ENCODE measurements around the gene TTYH1.
A peak's percentile ranks its signal among the peaks of the same experiment; 100 is the strongest.

TTYH1 gene

DNA sequence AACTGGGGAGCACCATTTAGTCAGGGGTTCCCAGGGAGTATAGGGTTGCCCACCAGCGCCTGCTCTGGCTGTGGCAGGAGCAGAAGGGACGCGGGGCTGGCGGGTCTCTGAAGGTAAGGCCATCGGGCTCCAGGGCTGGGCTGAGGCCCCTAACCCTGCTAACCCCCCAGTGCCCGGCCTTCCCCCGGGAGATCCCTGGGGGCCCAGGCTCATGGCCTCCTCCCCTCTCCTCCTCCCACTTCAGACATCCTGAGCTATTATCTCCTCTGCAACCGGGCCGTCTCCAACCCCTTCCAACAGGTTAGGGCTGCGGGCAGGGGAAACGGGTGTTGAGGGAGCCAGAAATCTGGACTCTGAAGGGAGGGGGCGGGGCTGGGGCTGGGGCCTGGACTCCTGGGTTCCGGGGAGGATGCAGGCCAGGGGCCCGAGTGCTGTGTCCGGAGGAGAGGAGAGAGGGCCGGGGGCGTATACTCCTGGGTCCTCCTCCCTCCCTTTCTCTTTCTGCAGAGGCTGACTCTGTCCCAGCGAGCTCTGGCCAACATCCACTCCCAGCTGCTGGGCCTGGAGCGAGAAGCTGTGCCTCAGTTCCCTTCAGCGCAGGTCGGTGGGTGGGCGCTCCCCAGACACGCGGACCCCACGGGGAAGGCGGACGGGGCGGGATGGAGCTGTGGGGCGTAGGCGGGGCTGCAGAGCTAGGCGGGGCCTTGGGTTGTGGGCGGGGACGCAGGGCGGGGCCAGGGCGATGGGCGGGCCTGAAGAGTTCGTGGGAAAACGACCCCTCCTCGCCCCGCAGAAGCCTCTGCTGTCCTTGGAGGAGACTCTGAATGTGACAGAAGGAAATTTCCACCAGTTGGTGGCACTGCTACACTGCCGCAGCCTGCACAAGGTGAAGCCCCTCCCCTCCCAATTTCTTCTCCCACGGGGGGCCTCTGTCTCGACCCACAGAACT lies 15.3 kb downstream of the TTYH1 start:
- TF ChIP-seq, protein P1, sequence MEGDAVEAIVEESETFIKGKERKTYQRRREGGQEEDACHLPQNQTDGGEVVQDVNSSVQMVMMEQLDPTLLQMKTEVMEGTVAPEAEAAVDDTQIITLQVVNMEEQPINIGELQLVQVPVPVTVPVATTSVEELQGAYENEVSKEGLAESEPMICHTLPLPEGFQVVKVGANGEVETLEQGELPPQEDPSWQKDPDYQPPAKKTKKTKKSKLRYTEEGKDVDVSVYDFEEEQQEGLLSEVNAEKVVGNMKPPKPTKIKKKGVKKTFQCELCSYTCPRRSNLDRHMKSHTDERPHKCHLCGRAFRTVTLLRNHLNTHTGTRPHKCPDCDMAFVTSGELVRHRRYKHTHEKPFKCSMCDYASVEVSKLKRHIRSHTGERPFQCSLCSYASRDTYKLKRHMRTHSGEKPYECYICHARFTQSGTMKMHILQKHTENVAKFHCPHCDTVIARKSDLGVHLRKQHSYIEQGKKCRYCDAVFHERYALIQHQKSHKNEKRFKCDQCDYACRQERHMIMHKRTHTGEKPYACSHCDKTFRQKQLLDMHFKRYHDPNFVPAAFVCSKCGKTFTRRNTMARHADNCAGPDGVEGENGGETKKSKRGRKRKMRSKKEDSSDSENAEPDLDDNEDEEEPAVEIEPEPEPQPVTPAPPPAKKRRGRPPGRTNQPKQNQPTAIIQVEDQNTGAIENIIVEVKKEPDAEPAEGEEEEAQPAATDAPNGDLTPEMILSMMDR (IDR thresholded peaks at IDR 0.05): peak; percentile 31; the same call in 1 of the 2 replicates

DNA sequence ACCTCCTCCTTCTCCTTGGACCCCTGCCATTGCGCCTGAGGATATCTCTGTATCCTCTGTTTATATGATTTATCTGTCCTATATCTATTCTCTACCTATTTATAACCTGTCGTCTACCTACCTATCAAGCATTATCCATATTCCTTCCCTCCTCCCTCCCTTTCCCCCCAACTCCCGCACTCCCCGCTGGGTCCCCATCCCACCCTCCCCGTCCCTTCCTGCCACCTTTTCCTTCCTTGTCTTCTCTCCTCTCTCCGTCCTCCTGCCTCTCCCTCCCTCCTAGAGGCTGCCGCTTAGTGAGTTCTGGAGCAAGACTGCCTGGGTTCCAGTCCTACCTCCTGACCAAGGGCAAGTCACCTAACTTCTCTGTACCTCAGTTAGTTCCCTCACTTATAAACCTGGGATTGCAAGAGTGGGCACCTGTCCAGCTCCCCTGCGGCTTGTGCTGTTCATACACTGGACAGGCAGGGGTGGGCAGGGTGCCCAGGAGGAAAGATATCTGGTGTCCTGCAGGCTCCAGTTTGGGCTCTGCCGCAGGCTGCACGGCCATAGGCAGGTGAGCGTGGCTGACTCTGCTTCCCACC lies 16.1 kb downstream of the TTYH1 start:
- TF ChIP-seq, protein P1 (IDR thresholded peaks at IDR 0.05): no peak

- TF ChIP-seq, protein P1 (IDR thresholded peaks at IDR 0.05): no peak
Observed at GRCh38 chr19:54432144-54432738, 17.0 kb downstream of the TTYH1 start.

GRCh38 chr19:54433697-54434096 lies 18.4 kb downstream of the TTYH1 start:
- TF ChIP-seq, protein P1 (IDR thresholded peaks at IDR 0.05): no peak

- TF ChIP-seq, protein P1 (IDR thresholded peaks at IDR 0.05): no peak
Observed at GRCh38 chr19:54434112-54434872, 19.0 kb downstream of the TTYH1 start.

GRCh38 chr19:54434873-54435214 lies 19.6 kb downstream of the TTYH1 start:
- TF ChIP-seq, protein P1 (IDR thresholded peaks at IDR 0.05): no peak

DNA sequence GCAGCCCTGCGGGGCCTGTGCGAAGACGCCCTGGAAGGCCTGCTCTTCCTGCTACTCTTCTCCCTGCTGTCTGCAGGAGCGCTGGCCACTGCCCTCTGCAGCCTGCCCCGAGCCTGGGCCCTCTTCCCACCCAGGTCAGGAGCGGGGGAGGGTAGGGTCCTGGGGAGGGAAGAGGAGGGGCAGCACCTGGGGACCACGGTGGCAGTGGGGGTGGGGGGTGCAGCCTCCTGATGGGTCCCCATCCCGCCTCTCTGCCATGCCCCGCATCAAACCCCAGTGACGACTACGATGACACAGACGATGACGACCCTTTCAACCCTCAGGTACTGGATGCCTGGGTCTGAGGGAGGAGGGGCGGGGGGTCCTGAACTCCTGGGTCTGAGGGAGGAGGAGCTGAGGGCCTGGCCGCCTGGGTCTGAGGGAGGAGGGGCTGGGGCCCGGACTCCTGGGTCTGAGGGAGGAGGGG lies 20.3 kb downstream of the TTYH1 start:
- TF ChIP-seq, protein P1 (IDR thresholded peaks at IDR 0.05): no peak

Measured in LNCAP (cell line).